NCI-H82 treated with DMSO at 0.1 percent for 48 hours (cell line): Measurements from ENCODE around the gene MYLK3.
A peak's percentile ranks its signal among the peaks of the same experiment; 100 is the strongest.

Source experiments
- DNase-seq: peaks from one replicate; lab custom pipeline; 2025; ENCODE audit not compliant: unreplicated experiment; lab: John Stamatoyannopoulos, UW

Gene MYLK3

GRCh38 chr16:46728806-46729205, 19.3 kb downstream of the MYLK3 start:
- DNase-seq: no peak

- DNase-seq: no peak
Measured at GRCh38 chr16:46727630-46728029, 20.5 kb downstream of the MYLK3 start.

- no peak for DNase-seq
Measured at GRCh38 chr16:46727184-46727583, 21.0 kb downstream of the MYLK3 start.

- DNase-seq: no peak
Measured at GRCh38 chr16:46721885-46722284, 26.3 kb downstream of the MYLK3 start.

GRCh38 chr16:46720619-46721018, 27.5 kb downstream of the MYLK3 start:
- DNase-seq: no peak

- no peak for DNase-seq
Measured at GRCh38 chr16:46719528-46719927, 28.6 kb downstream of the MYLK3 start.

- DNase-seq: no peak
Measured at GRCh38 chr16:46718214-46718613, 29.9 kb downstream of the MYLK3 start.

GRCh38 chr16:46717692-46718091, 30.5 kb downstream of the MYLK3 start:
- no peak for DNase-seq

GRCh38 chr16:46715769-46716305, 32.3 kb downstream of the MYLK3 start:
- no peak for DNase-seq

GRCh38 chr16:46714797-46715591, 33.1 kb downstream of the MYLK3 start:
- no peak for DNase-seq

GRCh38 chr16:46713634-46714033, 34.5 kb downstream of the MYLK3 start:
- DNase-seq: no peak

GRCh38 chr16:46712911-46713310, 35.2 kb downstream of the MYLK3 start:
- DNase-seq: no peak

GRCh38 chr16:46711106-46712058, 36.8 kb downstream of the MYLK3 start:
- DNase-seq: no peak

GRCh38 chr16:46709469-46710005, 38.6 kb downstream of the MYLK3 start:
- no peak for DNase-seq

- DNase-seq: no peak
Measured at GRCh38 chr16:46706642-46707041, 41.5 kb downstream of the MYLK3 start.

GRCh38 chr16:46702030-46702429, 46.1 kb downstream of the MYLK3 start:
- no peak for DNase-seq

- peak; percentile 28 for DNase-seq
Measured at GRCh38 chr16:46701615-46702014, 46.5 kb downstream of the MYLK3 start.

GRCh38 chr16:46700048-46700447, 48.1 kb downstream of the MYLK3 start:
- DNase-seq: no peak

- DNase-seq: no peak
Measured at GRCh38 chr16:46696957-46697356, 51.2 kb downstream of the MYLK3 start.

GRCh38 chr16:46695937-46696336, 52.2 kb downstream of the MYLK3 start:
- DNase-seq: no peak

GRCh38 chr16:46693598-46693997, 54.5 kb downstream of the MYLK3 start:
- DNase-seq: no peak
